HG03139 (cell line): ENCODE data around the gene CGB3.
"Not testable (repeated sequence)": the region's sequence is repeated elsewhere in the genome, so short reads cannot be mapped to it uniquely, and the experiment has no call there.

ENCODE experiments used
- ATAC-seq: cut with Tn5 transposase; IDR thresholded peaks from one replicate; pipeline ENCODE4 v1.9.1; 2021; ENCODE audit not compliant: unreplicated experiment

Gene CGB3

GRCh38 chr19:49024233-49024632, at the start of gene CGB3:
Gene CGB3 (minus strand): TSS chr19:49024333. CDS start chr19:49023971, 362 bp downstream.
- not testable (repeated sequence) for ATAC-seq

- ATAC-seq: no peak
Measured at GRCh38 chr19:49071860-49072547, 47.9 kb upstream of the CGB3 start.

- no peak for ATAC-seq
Measured at GRCh38 chr19:49070416-49070815, 46.3 kb upstream of the CGB3 start.

GRCh38 chr19:49069026-49069425, 44.9 kb upstream of the CGB3 start:
- ATAC-seq: no peak

- ATAC-seq: no peak
Measured at GRCh38 chr19:49067554-49067953, 43.4 kb upstream of the CGB3 start.

- no peak for ATAC-seq
Measured at GRCh38 chr19:49065905-49066512, 41.9 kb upstream of the CGB3 start.

GRCh38 chr19:49064768-49065611, 40.9 kb upstream of the CGB3 start, which contains the start of gene NTF4:
Gene NTF4 (minus strand): TSS chr19:49064818. CDS start chr19:49061997, 2,821 bp downstream.
- no peak for ATAC-seq

- ATAC-seq: no peak
Measured at GRCh38 chr19:49064029-49064629, 40.0 kb upstream of the CGB3 start.

GRCh38 chr19:49061445-49061844, 37.3 kb upstream of the CGB3 start:
- ATAC-seq: no peak

GRCh38 chr19:49061000-49061399, 36.9 kb upstream of the CGB3 start:
- no peak for ATAC-seq

- no peak for ATAC-seq
Measured at GRCh38 chr19:49059053-49059452, 34.9 kb upstream of the CGB3 start.

- ATAC-seq: no peak
Measured at GRCh38 chr19:49058562-49058961, 34.4 kb upstream of the CGB3 start.

- no peak for ATAC-seq
Measured at GRCh38 chr19:49057636-49058234, 33.6 kb upstream of the CGB3 start, which contains the start of gene CGB7. Gene CGB7 (minus strand): TSS chr19:49057749. CDS start chr19:49055375, 2,374 bp downstream.

GRCh38 chr19:49056902-49057596, 32.9 kb upstream of the CGB3 start:
- not testable (repeated sequence) for ATAC-seq

- ATAC-seq: no peak
Measured at GRCh38 chr19:49056101-49056901, 32.2 kb upstream of the CGB3 start.

GRCh38 chr19:49050376-49051033, 26.4 kb upstream of the CGB3 start:
- not testable (repeated sequence) for ATAC-seq

GRCh38 chr19:49049834-49050233, 25.7 kb upstream of the CGB3 start:
- ATAC-seq: not testable (repeated sequence)

- not testable (repeated sequence) for ATAC-seq
Measured at GRCh38 chr19:49049011-49049410, 24.9 kb upstream of the CGB3 start, which contains the start of gene CGB8. Gene CGB8 (minus strand): TSS chr19:49049111. CDS start chr19:49048739, 372 bp downstream.

GRCh38 chr19:49043548-49043947, 19.4 kb upstream of the CGB3 start, which contains the start of gene CGB5:
Gene CGB5 (plus strand): TSS chr19:49043848. CDS start chr19:49044210, 362 bp downstream.
- ATAC-seq: not testable (repeated sequence)
